WTC11 (cell line): ENCODE results near the gene ZBTB18.

ENCODE experiments used
- CBFB ChIP-seq: sonication (generic); formaldehyde crosslinking; IDR thresholded peaks from 2 replicates; pipeline ENCODE4 v1.8.1; 2022; ENCODE audit warnings: mild to moderate bottlenecking, low read depth, missing genetic modification reagents
- ESRRA ChIP-seq: sonication (generic); formaldehyde crosslinking; IDR thresholded peaks from 2 replicates; pipeline ENCODE4 v1.8.1; 2022; ENCODE audit warnings: mild to moderate bottlenecking, missing genetic modification reagents, borderline replicate concordance
- JUN ChIP-seq: sonication (generic); formaldehyde crosslinking; IDR thresholded peaks from 2 replicates; pipeline ENCODE4 v1.8.0; 2023; ENCODE audit warnings: mild to moderate bottlenecking, missing genetic modification reagents
- MXD4 ChIP-seq: fragments of 250-450 bp; sonication (Bioruptor Pico); IDR thresholded peaks from 2 replicates; pipeline ENCODE4 v1.8.0; 2021; ENCODE audit warnings: mild to moderate bottlenecking, moderate library complexity, borderline replicate concordance
- TEAD4 ChIP-seq: sonication (generic); formaldehyde crosslinking; IDR thresholded peaks from 2 replicates; pipeline ENCODE4 v1.8.0; 2022; ENCODE audit warnings: mild to moderate bottlenecking, missing genetic modification reagents
- TF ChIP-seq, protein P1 (sequence below): fragments of 200-600 bp; IDR thresholded peaks from 2 replicates; pipeline ENCODE4 v1.8.0; 2022; ENCODE audit warnings: antibody characterized with exemption
- TF ChIP-seq, protein P2 (sequence below): sonication (generic); formaldehyde crosslinking; IDR thresholded peaks from 2 replicates; pipeline ENCODE4 v1.8.1; 2023; ENCODE audit warnings: mild to moderate bottlenecking, missing genetic modification reagents
- TF ChIP-seq, protein P3 (sequence below): sonication (generic); formaldehyde crosslinking; IDR thresholded peaks from 2 replicates; pipeline ENCODE4 v1.8.1; 2022; ENCODE audit warnings: low read depth, mild to moderate bottlenecking, moderate library complexity, missing genetic modification reagents, borderline replicate concordance
- TF ChIP-seq, protein P4 (sequence below): fragments of 250-450 bp; sonication (Bioruptor Pico); IDR thresholded peaks from 2 replicates; pipeline ENCODE4 v2.1.2; 2022; ENCODE audit warnings: mild to moderate bottlenecking, moderate library complexity
- TF ChIP-seq, protein P5 (sequence below): sonication (generic); formaldehyde crosslinking; IDR thresholded peaks from 2 replicates; pipeline ENCODE4 v1.8.1; 2022; ENCODE audit warnings: mild to moderate bottlenecking, moderate library complexity, missing genetic modification reagents
- TF ChIP-seq, protein P6 (sequence below): sonication (generic); formaldehyde crosslinking; IDR thresholded peaks from 2 replicates; pipeline ENCODE4 v1.8.0; 2022; ENCODE audit warnings: mild to moderate bottlenecking, missing genetic modification reagents
- TF ChIP-seq, protein P7 (sequence below): sonication (generic); formaldehyde crosslinking; IDR thresholded peaks from 2 replicates; pipeline ENCODE4 v1.8.0; 2023; ENCODE audit warnings: missing genetic modification reagents

DNA sequence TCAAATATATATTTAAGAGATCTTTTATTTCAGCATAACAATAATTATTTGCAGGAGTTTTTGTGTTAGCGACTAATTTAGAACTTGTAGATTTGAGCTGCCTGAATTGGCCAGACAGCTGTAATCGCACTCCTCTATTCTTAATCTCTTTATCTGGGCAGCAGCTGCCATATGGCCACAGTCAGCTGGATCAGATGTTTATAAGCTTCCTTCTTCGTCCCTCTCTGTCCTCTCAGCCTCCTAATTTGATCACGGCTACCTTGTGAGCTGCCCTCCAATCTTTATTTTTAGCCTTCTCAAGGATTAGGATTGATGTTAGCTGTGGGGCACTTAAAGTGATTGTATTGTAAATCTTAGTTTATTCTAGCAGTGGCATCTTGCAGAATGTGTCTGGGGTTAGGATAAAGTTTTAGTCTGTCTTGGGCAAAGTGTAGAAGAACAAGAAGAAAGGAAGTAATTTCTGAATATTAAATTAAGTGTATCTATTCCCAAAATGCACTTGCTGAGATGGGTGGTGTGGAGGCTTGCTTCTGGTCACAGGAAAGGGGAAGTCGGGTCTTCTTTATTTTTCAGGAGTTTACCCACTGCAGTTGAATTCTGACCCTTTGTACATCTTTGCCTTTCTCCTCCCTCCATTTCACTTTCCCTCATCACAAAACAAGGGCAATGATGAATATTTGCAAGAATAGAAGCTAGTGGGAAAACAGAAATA is 1.1 kb downstream of the ZBTB18 start:
- TF ChIP-seq CBFB (CRISPR knock-in tag) (no peak), ESRRA (CRISPR knock-in tag) (no peak), JUN (no peak), MXD4 (CRISPR knock-in tag) (no peak), TEAD4 (CRISPR knock-in tag) (no peak)
- TF ChIP-seq, protein P1, sequence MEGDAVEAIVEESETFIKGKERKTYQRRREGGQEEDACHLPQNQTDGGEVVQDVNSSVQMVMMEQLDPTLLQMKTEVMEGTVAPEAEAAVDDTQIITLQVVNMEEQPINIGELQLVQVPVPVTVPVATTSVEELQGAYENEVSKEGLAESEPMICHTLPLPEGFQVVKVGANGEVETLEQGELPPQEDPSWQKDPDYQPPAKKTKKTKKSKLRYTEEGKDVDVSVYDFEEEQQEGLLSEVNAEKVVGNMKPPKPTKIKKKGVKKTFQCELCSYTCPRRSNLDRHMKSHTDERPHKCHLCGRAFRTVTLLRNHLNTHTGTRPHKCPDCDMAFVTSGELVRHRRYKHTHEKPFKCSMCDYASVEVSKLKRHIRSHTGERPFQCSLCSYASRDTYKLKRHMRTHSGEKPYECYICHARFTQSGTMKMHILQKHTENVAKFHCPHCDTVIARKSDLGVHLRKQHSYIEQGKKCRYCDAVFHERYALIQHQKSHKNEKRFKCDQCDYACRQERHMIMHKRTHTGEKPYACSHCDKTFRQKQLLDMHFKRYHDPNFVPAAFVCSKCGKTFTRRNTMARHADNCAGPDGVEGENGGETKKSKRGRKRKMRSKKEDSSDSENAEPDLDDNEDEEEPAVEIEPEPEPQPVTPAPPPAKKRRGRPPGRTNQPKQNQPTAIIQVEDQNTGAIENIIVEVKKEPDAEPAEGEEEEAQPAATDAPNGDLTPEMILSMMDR, result no peak
- TF ChIP-seq, protein P2, sequence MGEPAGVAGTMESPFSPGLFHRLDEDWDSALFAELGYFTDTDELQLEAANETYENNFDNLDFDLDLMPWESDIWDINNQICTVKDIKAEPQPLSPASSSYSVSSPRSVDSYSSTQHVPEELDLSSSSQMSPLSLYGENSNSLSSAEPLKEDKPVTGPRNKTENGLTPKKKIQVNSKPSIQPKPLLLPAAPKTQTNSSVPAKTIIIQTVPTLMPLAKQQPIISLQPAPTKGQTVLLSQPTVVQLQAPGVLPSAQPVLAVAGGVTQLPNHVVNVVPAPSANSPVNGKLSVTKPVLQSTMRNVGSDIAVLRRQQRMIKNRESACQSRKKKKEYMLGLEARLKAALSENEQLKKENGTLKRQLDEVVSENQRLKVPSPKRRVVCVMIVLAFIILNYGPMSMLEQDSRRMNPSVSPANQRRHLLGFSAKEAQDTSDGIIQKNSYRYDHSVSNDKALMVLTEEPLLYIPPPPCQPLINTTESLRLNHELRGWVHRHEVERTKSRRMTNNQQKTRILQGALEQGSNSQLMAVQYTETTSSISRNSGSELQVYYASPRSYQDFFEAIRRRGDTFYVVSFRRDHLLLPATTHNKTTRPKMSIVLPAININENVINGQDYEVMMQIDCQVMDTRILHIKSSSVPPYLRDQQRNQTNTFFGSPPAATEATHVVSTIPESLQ (CRISPR knock-in tag), result no peak
- TF ChIP-seq, protein P3, sequence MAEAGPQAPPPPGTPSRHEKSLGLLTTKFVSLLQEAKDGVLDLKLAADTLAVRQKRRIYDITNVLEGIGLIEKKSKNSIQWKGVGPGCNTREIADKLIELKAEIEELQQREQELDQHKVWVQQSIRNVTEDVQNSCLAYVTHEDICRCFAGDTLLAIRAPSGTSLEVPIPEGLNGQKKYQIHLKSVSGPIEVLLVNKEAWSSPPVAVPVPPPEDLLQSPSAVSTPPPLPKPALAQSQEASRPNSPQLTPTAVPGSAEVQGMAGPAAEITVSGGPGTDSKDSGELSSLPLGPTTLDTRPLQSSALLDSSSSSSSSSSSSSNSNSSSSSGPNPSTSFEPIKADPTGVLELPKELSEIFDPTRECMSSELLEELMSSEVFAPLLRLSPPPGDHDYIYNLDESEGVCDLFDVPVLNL (CRISPR knock-in tag), result no peak
- TF ChIP-seq, protein P4, sequence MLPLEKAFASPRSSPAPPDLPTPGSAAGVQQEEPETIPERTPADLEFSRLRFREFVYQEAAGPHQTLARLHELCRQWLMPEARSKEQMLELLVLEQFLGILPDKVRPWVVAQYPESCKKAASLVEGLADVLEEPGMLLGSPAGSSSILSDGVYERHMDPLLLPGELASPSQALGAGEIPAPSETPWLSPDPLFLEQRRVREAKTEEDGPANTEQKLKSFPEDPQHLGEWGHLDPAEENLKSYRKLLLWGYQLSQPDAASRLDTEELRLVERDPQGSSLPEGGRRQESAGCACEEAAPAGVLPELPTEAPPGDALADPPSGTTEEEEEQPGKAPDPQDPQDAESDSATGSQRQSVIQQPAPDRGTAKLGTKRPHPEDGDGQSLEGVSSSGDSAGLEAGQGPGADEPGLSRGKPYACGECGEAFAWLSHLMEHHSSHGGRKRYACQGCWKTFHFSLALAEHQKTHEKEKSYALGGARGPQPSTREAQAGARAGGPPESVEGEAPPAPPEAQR (CRISPR knock-in tag), result no peak
- TF ChIP-seq, protein P5, sequence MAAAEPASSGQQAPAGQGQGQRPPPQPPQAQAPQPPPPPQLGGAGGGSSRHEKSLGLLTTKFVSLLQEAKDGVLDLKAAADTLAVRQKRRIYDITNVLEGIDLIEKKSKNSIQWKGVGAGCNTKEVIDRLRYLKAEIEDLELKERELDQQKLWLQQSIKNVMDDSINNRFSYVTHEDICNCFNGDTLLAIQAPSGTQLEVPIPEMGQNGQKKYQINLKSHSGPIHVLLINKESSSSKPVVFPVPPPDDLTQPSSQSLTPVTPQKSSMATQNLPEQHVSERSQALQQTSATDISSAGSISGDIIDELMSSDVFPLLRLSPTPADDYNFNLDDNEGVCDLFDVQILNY, result no peak
- TF ChIP-seq, protein P6, sequence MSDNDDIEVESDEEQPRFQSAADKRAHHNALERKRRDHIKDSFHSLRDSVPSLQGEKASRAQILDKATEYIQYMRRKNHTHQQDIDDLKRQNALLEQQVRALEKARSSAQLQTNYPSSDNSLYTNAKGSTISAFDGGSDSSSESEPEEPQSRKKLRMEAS (CRISPR knock-in tag), result no peak
- TF ChIP-seq, protein P7, sequence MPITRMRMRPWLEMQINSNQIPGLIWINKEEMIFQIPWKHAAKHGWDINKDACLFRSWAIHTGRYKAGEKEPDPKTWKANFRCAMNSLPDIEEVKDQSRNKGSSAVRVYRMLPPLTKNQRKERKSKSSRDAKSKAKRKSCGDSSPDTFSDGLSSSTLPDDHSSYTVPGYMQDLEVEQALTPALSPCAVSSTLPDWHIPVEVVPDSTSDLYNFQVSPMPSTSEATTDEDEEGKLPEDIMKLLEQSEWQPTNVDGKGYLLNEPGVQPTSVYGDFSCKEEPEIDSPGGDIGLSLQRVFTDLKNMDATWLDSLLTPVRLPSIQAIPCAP, result no peak
